GM12878 (cell line): ENCODE results near the gene HMCN2.

Experiments used
- EED ChIP-seq: sonication (generic); IDR thresholded peaks from 2 replicates; pipeline ENCODE4 v1.6.1; 2016; ENCODE audit warnings: antibody characterized with exemption, low read depth
- NFIC ChIP-seq: IDR thresholded peaks from 2 replicates; pipeline ENCODE4 v1.6.1; 2012; ENCODE audit warnings: low read depth, mild to moderate bottlenecking, inconsistent platforms, low read length, moderate library complexity
- RB1 ChIP-seq: fragments of 450-650 bp; formaldehyde crosslinking; IDR thresholded peaks from 2 replicates; pipeline ENCODE4 v1.6.1; 2017; ENCODE audit warnings: mild to moderate bottlenecking, borderline replicate concordance
- SUZ12 ChIP-seq: fragments of 200-600 bp; sonication (generic); IDR thresholded peaks from one replicate; pipeline ENCODE4 v1.6.1; 2018; ENCODE audit warnings: antibody characterized with exemption, mild to moderate bottlenecking; ENCODE audit not compliant: unreplicated experiment
- TCF12 ChIP-seq: IDR thresholded peaks from 2 replicates; pipeline ENCODE4 v1.6.1; 2011; ENCODE audit warnings: low read depth, mild to moderate bottlenecking, low read length
- TF ChIP-seq, protein P1 (sequence below): IDR thresholded peaks from 2 replicates; pipeline ENCODE4 v1.6.1; 2011; ENCODE audit warnings: low read depth, low read length, improper control_type of control experiment, borderline replicate concordance
- TF ChIP-seq, protein P2 (sequence below): IDR thresholded peaks from 2 replicates; pipeline ENCODE4 v1.6.1; 2012; ENCODE audit warnings: low read length, inconsistent platforms
- TF ChIP-seq, protein P3 (sequence below), 3 experiments: IDR thresholded peaks in 2 of 3; conservative IDR thresholded peaks in 1 of 3; 2 replicates each; pipeline ENCODE4 v1.5.1; 2011; ENCODE audit warnings: low read depth in 3 of 3, low read length in 3 of 3, mild to moderate bottlenecking in 3 of 3, control low read depth in 2 of 3, moderate library complexity in 2 of 3, inconsistent platforms in 1 of 3, mixed read lengths in 1 of 3; ENCODE audit not compliant: control insufficient read depth in 2 of 3, insufficient read depth in 1 of 3; ENCODE audit errors: extremely low read depth in 1 of 3
- TF ChIP-seq, protein P4 (sequence below): IDR thresholded peaks from 2 replicates; pipeline ENCODE4 v1.6.1; 2012; ENCODE audit warnings: mild to moderate bottlenecking, low read depth, low read length

DNA sequence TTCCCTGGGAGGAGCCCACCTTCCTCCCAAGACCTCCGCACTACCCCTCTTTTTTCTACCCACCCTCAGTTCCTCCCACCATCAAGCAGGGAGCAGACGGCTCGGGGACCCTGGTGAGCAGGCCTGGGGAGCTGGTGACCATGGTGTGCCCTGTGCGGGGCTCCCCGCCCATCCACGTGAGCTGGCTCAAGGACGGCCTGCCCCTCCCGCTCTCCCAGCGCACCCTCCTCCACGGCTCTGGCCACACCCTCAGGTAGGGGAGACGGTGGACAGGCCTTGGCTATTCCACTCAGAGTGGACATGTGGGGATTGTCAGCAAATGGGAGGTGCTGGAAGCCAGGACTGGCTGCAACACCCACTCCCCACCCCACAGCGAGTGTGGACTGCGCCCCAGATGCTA is 126.3 kb downstream of the HMCN2 start:
- TF ChIP-seq, protein P1, sequence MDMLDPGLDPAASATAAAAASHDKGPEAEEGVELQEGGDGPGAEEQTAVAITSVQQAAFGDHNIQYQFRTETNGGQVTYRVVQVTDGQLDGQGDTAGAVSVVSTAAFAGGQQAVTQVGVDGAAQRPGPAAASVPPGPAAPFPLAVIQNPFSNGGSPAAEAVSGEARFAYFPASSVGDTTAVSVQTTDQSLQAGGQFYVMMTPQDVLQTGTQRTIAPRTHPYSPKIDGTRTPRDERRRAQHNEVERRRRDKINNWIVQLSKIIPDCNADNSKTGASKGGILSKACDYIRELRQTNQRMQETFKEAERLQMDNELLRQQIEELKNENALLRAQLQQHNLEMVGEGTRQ, result no peak
- TF ChIP-seq RB1 (no peak), TCF12 (no peak), NFIC (no peak), EED (no peak), SUZ12 (no peak)
- TF ChIP-seq, protein P2, sequence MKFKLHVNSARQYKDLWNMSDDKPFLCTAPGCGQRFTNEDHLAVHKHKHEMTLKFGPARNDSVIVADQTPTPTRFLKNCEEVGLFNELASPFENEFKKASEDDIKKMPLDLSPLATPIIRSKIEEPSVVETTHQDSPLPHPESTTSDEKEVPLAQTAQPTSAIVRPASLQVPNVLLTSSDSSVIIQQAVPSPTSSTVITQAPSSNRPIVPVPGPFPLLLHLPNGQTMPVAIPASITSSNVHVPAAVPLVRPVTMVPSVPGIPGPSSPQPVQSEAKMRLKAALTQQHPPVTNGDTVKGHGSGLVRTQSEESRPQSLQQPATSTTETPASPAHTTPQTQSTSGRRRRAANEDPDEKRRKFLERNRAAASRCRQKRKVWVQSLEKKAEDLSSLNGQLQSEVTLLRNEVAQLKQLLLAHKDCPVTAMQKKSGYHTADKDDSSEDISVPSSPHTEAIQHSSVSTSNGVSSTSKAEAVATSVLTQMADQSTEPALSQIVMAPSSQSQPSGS, result no peak
- TF ChIP-seq, protein P3, sequence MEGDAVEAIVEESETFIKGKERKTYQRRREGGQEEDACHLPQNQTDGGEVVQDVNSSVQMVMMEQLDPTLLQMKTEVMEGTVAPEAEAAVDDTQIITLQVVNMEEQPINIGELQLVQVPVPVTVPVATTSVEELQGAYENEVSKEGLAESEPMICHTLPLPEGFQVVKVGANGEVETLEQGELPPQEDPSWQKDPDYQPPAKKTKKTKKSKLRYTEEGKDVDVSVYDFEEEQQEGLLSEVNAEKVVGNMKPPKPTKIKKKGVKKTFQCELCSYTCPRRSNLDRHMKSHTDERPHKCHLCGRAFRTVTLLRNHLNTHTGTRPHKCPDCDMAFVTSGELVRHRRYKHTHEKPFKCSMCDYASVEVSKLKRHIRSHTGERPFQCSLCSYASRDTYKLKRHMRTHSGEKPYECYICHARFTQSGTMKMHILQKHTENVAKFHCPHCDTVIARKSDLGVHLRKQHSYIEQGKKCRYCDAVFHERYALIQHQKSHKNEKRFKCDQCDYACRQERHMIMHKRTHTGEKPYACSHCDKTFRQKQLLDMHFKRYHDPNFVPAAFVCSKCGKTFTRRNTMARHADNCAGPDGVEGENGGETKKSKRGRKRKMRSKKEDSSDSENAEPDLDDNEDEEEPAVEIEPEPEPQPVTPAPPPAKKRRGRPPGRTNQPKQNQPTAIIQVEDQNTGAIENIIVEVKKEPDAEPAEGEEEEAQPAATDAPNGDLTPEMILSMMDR (IDR thresholded peaks at IDR 0.05 in 2 of 3, conservative IDR thresholded peaks at IDR 0.05 in 1 of 3; ENCODE audit: control insufficient read depth in 2 of 3, extremely low read depth in 1 of 3, insufficient read depth in 1 of 3, low read depth in 3 of 3, low read length in 3 of 3), result no peak
- TF ChIP-seq, protein P4, sequence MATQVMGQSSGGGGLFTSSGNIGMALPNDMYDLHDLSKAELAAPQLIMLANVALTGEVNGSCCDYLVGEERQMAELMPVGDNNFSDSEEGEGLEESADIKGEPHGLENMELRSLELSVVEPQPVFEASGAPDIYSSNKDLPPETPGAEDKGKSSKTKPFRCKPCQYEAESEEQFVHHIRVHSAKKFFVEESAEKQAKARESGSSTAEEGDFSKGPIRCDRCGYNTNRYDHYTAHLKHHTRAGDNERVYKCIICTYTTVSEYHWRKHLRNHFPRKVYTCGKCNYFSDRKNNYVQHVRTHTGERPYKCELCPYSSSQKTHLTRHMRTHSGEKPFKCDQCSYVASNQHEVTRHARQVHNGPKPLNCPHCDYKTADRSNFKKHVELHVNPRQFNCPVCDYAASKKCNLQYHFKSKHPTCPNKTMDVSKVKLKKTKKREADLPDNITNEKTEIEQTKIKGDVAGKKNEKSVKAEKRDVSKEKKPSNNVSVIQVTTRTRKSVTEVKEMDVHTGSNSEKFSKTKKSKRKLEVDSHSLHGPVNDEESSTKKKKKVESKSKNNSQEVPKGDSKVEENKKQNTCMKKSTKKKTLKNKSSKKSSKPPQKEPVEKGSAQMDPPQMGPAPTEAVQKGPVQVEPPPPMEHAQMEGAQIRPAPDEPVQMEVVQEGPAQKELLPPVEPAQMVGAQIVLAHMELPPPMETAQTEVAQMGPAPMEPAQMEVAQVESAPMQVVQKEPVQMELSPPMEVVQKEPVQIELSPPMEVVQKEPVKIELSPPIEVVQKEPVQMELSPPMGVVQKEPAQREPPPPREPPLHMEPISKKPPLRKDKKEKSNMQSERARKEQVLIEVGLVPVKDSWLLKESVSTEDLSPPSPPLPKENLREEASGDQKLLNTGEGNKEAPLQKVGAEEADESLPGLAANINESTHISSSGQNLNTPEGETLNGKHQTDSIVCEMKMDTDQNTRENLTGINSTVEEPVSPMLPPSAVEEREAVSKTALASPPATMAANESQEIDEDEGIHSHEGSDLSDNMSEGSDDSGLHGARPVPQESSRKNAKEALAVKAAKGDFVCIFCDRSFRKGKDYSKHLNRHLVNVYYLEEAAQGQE, result no peak
